ENCODE results near the gene RAB9B.
A peak's percentile ranks its signal among the peaks of the same experiment; 100 is the strongest.
"Not testable (repeated sequence)": the region's sequence is repeated elsewhere in the genome, so short reads cannot be mapped to it uniquely, and the experiment has no call there.

The RAB9B gene

DNA sequence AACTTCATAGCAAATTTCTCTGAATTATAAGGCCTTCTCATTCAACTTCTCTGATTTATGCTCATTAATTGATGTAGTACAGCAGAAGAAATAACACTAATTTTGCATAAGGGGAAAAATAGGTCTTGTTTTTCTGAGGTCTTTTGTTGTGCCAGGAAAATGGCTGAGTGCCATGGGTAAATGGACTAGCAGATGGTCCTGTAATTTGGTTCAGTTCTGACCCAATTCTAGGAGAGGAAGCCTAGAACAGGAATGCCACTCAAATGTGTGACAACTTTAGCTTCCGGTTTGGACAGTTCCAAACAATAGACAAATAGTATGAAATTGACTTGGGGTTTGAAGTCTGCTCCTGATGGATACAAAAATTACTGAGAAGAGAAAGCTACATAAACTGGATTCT is 6.2 kb downstream of the RAB9B start:
- no peak overlapping the region for H3K4me3 ChIP-seq (ENCODE audit: low read depth, low read length)
- no peak for DNase-seq (ENCODE audit: low read depth)
- TF ChIP-seq MAX (IDR thresholded peaks at IDR 0.05; ENCODE audit: low read depth, low read length) (no peak), POLR2A (IDR thresholded peaks at IDR 0.05; ENCODE audit: extremely low read depth, insufficient read length) (no peak), MYC (IDR thresholded peaks at IDR 0.05; ENCODE audit: low read depth, low read length) (no peak)
- TF ChIP-seq, protein P1, sequence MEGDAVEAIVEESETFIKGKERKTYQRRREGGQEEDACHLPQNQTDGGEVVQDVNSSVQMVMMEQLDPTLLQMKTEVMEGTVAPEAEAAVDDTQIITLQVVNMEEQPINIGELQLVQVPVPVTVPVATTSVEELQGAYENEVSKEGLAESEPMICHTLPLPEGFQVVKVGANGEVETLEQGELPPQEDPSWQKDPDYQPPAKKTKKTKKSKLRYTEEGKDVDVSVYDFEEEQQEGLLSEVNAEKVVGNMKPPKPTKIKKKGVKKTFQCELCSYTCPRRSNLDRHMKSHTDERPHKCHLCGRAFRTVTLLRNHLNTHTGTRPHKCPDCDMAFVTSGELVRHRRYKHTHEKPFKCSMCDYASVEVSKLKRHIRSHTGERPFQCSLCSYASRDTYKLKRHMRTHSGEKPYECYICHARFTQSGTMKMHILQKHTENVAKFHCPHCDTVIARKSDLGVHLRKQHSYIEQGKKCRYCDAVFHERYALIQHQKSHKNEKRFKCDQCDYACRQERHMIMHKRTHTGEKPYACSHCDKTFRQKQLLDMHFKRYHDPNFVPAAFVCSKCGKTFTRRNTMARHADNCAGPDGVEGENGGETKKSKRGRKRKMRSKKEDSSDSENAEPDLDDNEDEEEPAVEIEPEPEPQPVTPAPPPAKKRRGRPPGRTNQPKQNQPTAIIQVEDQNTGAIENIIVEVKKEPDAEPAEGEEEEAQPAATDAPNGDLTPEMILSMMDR (IDR thresholded peaks at IDR 0.05; ENCODE audit: low read depth, low read length), result no peak

GRCh38 chrX:103823591-103823990 is 8.5 kb downstream of the RAB9B start:
- no peak overlapping the region for H3K4me3 ChIP-seq (ENCODE audit: low read depth, low read length)
- no peak for DNase-seq (ENCODE audit: low read depth)
- no peak for TF ChIP-seq POLR2A (IDR thresholded peaks at IDR 0.05; ENCODE audit: extremely low read depth, insufficient read length)
- TF ChIP-seq, protein P1 (IDR thresholded peaks at IDR 0.05; ENCODE audit: low read depth, low read length), result no peak
- no peak for TF ChIP-seq MAX (IDR thresholded peaks at IDR 0.05; ENCODE audit: low read depth, low read length)
- no peak for TF ChIP-seq MYC (IDR thresholded peaks at IDR 0.05; ENCODE audit: low read depth, low read length)

DNA sequence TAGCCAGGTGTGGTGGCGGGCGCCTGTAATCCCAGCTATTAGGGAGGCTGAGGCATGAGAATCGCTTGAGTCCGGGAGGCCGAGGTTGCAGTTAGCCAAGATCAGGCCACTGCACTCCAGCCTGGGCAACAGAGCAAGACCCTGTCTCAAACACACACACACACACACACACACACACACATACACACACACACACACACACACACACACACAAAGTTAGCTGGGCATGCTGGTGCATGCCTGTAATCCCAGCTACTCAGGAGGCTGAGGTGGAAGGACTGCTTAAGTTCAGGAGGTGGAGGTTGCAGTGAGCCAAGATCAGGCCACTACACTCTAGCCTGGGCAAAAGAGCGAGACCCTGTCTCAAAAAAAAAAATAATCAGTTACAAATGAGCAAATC is 11.3 kb downstream of the RAB9B start:
- DNase-seq (ENCODE audit: low read depth); H3K4me3 ChIP-seq (ENCODE audit: low read depth, low read length): not testable (repeated sequence)

DNA sequence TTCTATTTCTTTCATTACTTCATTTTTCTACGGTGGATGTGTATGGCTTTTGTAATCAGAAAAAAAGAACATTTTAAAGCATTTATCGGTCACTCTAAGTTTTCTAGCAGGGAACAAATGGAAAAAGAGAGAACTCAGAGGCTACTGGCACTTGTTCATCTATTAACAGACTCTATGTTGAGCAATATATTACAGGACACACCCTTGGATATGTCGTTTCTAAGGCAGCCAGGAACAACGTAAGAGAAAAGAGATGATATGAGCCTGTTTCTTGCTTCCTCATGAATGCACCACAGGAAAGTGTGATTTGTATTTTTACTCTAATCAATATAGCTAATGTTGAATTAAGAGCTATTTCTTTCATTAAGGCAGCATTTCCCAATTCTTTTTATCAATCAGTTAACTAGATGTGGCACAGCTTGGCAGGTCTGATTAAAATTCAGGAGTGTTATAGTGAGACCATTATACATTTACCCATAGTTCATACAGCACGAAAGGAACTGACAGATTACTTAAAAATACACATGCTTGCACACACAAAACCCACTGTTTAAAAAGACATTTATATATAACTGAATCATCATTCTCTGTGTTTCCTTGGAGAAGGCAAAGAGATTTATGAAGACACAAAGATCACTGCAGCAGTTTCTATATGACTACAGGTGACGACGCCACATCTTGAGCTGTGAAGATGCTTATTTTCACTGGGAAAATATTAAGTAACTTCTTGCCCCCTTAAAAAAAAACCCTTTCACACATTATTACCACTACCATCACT is 13.0 kb downstream of the RAB9B start:
- TF ChIP-seq, protein P1 (IDR thresholded peaks at IDR 0.05; ENCODE audit: low read depth, low read length), result no peak
- TF ChIP-seq POLR2A (IDR thresholded peaks at IDR 0.05; ENCODE audit: extremely low read depth, insufficient read length) (no peak), MAX (IDR thresholded peaks at IDR 0.05; ENCODE audit: low read depth, low read length) (no peak), MYC (IDR thresholded peaks at IDR 0.05; ENCODE audit: low read depth, low read length) (no peak)
- DNase-seq (ENCODE audit: low read depth), result no peak
- no peak overlapping the region for H3K4me3 ChIP-seq (ENCODE audit: low read depth, low read length)

GRCh38 chrX:103817502-103817901 is 14.6 kb downstream of the RAB9B start:
- H3K4me3 ChIP-seq (ENCODE audit: low read depth, low read length), result no peak overlapping the region
- TF ChIP-seq POLR2A (IDR thresholded peaks at IDR 0.05; ENCODE audit: extremely low read depth, insufficient read length), result no peak
- no peak for TF ChIP-seq MAX (IDR thresholded peaks at IDR 0.05; ENCODE audit: low read depth, low read length)
- TF ChIP-seq, protein P1 (IDR thresholded peaks at IDR 0.05; ENCODE audit: low read depth, low read length), result peak; percentile 19
- no peak for TF ChIP-seq MYC (IDR thresholded peaks at IDR 0.05; ENCODE audit: low read depth, low read length)
- DNase-seq (ENCODE audit: low read depth), result peak; percentile 49

DNA sequence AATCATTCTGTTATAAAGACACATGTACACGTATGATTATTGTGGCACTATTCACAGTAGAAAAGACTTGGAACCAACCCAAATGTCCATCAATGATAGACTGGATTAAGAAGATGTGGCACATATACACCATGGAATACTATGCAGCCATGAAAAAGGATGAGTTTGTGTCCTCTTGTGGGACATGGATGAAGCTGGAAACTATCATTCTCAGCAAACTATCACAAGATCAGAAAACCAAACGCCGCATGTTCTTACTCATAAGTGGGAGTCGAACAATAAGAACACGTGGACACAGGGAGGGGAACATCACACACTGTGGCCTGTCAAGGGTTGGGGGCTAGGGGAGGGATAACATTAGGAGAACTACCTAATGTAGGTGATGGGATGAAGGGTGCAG is 15.0 kb downstream of the RAB9B start:
- DNase-seq (ENCODE audit: low read depth); H3K4me3 ChIP-seq (ENCODE audit: low read depth, low read length): not testable (repeated sequence)

- no peak for DNase-seq (ENCODE audit: low read depth)
- no peak overlapping the region for H3K4me3 ChIP-seq (ENCODE audit: low read depth, low read length)
- TF ChIP-seq, protein P1 (IDR thresholded peaks at IDR 0.05; ENCODE audit: low read depth, low read length), result no peak
- TF ChIP-seq MYC (IDR thresholded peaks at IDR 0.05; ENCODE audit: low read depth, low read length) (no peak), POLR2A (IDR thresholded peaks at IDR 0.05; ENCODE audit: extremely low read depth, insufficient read length) (no peak), MAX (IDR thresholded peaks at IDR 0.05; ENCODE audit: low read depth, low read length) (no peak)
Observed at GRCh38 chrX:103811858-103812257, 20.2 kb downstream of the RAB9B start.

All from NB4 (cell line).